COR-L47 (cell line): ENCODE measurements around the gene APP.

Experiments used
- DNase-seq: peaks from one replicate; lab custom pipeline; 2025; lab: John Stamatoyannopoulos, UW

Gene APP

GRCh38 chr21:25863747-25864146, 306.8 kb downstream of the APP start:
- no peak for DNase-seq

- no peak for DNase-seq
These were observed 307.5 kb downstream of the APP start for GRCh38 chr21:25863031-25863430.

- DNase-seq = no peak
These were observed 308.0 kb downstream of the APP start for GRCh38 chr21:25862596-25862995.

DNA sequence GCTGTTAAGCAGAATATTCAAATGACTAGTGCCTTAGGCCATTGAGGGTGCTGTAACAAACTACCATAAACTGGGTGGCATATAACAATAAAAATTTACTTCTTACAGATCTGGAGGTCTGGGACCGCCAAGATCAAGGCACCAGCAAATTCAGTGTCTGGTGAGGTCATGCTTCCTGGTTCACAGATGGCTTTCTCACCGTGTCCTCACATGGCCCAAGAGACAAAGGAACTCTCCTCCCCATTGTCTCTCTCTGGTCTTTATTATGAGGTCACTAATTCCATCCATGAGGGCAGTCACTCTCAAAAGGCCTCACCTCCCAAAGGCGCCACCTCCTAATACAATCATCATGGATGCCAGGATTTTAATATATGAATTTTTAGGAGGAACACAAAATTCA, 308.5 kb downstream of the APP start:
- DNase-seq = no peak

- DNase-seq = no peak
These were observed 311.2 kb downstream of the APP start for GRCh38 chr21:25859235-25859929.

DNA sequence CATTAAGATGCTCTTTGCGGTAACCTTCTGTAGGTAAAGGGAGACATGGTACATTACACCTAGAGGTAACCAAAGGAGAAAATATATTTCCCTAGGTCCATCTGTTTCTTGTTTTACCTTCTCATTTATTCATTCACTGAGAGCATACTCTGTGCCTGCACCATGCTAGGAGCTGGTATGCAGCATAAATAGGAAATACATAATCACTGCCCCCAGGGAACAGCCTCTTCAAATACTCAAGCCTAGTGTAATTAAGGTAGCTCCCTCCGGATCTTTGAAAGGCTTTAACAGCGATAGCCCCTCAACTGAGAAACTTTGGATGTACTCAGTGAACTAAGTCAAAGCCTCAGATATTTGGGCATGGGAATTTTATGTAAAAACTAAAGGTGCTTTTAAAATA, 312.2 kb downstream of the APP start:
- DNase-seq = no peak

- DNase-seq = no peak
These were observed 313.1 kb downstream of the APP start for GRCh38 chr21:25857308-25858074.

DNA sequence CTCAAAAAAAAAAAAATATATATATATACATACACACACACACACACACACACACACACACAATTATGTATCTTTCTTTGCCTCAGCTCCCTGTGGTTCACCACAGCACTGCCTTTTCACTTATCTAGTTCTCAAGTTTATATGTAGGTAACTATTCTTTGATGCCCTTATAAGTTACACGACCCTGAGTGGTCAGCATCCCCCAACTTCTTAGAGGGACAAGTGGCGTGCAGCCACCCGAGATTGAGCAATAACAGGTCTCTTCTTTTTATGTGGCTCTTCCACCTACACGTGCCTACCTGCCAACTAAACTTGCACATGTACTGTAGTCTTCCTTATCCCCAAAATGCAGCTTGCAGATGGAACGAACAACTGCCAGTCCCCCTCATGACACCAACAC, 315.0 kb downstream of the APP start:
- no peak for DNase-seq

DNA sequence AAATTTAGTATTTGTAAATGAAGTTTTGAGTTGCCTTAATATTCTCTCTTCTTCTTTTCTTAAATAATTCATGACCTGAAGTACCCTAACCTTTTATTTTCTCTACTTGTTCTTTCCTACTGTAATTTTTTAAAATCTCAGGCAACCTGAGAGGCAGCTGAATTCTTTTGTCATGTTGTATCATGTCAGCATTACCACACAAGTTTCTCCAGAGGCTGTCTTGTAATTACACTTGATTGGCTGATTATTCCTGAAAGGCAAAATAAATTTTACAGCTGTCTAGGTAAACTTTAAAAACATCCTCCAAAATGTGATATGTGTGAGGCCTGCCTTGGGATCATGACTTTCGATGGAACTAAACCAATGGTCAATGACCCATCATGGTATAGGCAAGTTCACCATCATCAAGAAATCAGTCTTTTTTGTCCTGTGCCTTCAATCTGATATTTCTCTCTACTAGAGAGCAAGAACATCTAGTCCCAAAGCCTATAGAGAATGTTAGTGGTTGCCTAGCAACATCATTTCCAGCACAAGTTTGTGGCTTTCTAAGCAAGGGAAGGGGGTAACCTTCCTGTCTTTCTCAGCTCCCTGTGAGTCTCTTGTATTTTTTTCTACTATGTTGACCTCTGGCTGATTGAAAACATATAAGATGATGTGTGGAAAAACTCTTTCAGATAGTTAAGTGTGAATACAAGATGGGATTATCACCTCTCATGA, 320.3 kb downstream of the APP start:
- peak; percentile 19 for DNase-seq

DNA sequence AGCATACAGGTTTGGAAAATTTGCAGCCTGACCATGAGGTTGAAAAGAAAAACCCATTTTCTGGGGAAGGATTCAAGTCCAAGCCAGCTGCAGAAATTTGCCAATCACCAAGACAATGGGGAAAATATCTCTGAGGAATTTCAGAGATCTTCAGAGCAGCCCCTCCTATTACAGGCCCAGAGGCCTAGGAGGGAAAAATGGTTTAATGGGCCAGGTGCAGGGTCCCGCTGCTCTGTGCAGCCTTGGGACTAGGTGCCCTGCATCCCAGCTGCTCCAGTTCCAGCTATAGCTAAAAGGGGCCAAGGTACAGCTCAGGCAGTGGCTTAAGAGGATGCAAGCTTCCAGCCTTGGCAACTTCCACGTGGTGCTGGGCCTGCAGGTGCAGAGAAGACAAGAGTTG, 322.3 kb downstream of the APP start:
- DNase-seq = no peak

DNA sequence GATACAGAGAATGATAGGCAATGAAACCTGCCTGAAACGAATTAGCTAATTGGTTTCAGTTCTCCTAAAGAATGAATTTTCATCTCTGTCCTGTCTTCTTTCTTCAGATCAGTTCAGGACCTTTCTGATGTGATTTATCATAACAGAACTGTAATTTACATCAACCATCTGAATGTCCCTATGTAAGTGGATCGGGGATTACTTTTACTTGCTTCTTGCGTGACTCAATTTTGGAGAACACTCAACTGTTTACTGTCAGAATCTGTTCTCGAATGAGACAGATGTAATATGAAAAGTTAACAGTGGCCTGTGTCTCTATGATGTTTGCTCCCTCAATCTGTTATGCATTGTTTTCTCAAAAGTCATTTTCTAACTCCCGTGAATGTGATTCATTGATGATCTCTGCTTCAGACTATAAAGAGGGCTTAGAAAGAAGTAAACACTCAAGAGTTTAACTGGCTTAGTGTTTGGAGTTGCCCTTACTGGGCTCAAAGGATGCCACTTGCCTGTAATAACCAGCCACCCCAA, 324.8 kb downstream of the APP start:
- no peak for DNase-seq

DNA sequence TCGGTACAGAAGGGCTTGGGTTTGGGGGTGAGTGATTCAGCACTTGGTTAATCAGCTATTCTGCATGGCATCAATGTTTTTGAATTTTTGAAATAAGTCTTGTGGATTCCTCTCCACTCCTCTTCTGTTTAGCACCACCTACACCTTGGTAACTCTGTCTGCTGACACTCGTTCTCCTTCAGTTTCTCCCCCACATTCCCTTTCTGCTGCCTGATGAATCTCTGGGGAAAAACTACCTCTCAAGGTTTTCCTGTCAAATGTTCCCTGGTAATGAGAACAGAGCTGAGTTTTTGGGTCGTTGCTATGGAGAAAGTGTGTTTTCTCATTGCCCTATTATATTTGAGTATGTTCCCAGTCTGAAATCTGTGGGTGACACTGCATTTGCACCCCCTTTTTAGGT, 327.6 kb downstream of the APP start:
- DNase-seq = no peak

GRCh38 chr21:25838809-25839208, 331.8 kb downstream of the APP start:
- peak; percentile 36 for DNase-seq

DNA sequence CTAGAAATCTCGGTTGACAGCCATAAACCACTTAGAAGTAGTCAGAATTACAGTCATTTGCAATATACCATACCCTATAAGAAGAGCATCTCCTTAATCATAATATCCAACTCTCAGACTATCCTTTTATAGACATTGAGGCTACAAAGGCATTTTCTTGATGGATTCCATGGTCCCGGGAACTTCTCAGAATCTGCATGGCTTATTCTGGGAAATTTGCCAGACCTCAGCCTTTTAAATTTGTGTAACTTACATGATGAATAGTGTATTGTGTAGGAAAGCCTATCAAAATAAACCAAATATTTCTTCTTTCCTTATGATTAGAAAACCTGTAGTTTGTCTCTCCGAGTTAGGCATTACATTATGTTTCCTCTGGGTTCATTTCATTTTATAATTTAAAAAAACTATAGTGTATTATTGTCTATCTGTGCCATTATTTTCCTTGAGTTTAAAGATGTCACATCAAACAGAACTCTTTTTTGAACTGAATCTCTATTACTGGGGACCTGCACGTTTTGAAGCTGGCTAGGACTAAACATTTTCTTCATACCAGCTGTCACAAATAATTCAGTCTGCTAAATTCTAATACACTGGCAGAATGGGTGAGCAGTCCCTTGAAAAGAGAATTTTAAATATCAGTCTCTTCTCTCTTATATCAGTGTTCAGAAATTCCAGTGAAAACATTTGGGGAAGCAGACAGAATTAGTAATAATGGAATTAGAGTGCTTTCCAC, 332.9 kb downstream of the APP start:
- DNase-seq = peak; percentile 20

GRCh38 chr21:25836396-25836795, 334.2 kb downstream of the APP start:
- DNase-seq = no peak

DNA sequence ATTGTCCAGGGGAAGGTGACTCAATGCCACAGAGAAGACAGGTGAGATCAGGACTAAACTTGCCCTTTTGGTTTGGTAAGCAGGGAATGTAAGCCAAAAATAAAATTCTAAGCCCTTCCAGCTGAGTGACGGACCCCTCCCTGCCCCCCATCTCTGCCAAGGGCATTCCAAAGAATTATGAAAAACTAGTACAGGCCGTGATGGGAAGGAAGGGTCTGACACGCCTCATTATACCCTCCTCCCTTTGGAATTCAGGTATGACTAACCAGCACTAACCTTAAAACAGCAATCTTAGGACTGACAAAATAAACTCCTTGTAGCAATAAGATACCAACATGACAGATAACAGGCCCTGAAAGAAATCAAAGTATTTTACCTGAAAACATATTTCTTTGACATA, 336.2 kb downstream of the APP start:
- no peak for DNase-seq

GRCh38 chr21:25831300-25831960, 339.1 kb downstream of the APP start:
- DNase-seq = no peak
